OCI-LY7 (cell line): ENCODE measurements around the gene IFNA21.

Source experiments
- CTCF ChIP-seq: fragments of 200-600 bp; sonication (generic); conservative IDR thresholded peaks from 2 replicates; pipeline ENCODE4 v1.5.1; 2014; ENCODE audit warnings: mild to moderate bottlenecking, antibody characterized with exemption, low read length, moderate library complexity, mixed read lengths
- EZH2phosphoT487 ChIP-seq: fragments of 200-600 bp; sonication (generic); IDR thresholded peaks from 2 replicates; pipeline ENCODE4 v1.6.1; 2018; ENCODE audit warnings: low read depth, borderline replicate concordance, mild to moderate bottlenecking, mixed run types, antibody characterized with exemption, low read length, moderate library complexity, mixed read lengths

- no peak for TF ChIP-seq CTCF
- TF ChIP-seq EZH2phosphoT487, result no peak
Observed at GRCh38 chr9:21165516-21165915, 944 bp downstream of the IFNA21 start.
